OCI-LY7 (cell line): Measurements from ENCODE around the gene CDNF. TPM values are rescaled to one million over a fixed set of nuclear protein-coding genes. Genes with fewer than 3 reads are reported as not detected.
"Not testable (repeated sequence)": the region's sequence is repeated elsewhere in the genome, so short reads cannot be mapped to it uniquely, and the experiment has no call there.

Source experiments
- BruUV-seq: library from RNA; stranded (reverse); fragments of 400-500 nt; replicated peaks from 2 replicates; lab custom pipeline; 2021; lab: Mats Ljungman, UMichigan
- CTCF ChIA-PET: fragments of 300-600 bp; sonication (Branson Sonifier 250); formaldehyde crosslinking; loops from one replicate; lab custom pipeline; 2022; ENCODE audit warnings: antibody characterized with exemption; ENCODE audit not compliant: unreplicated experiment; lab: Charles Lee
- POLR2A ChIA-PET: fragments of 300-600 bp; sonication (Branson Sonifier 250); formaldehyde crosslinking; loops from one replicate; lab custom pipeline; 2022; ENCODE audit warnings: antibody characterized with exemption; lab: Charles Lee
- DNase-seq: peaks from one replicate; pipeline ENCODE4 v3.0.0-alpha.2; 2015; ENCODE audit warnings: low spot score
- H2AFZ ChIP-seq: fragments of 200-600 bp; sonication (generic), shearing (Covaris generic); 2 replicates; pipeline ENCODE4 v1.6.1; 2014; ENCODE audit warnings: mild to moderate bottlenecking, antibody characterized with exemption, low read length, moderate library complexity
- H3K27ac ChIP-seq: fragments of 200-600 bp; sonication (generic); 2 replicates; pipeline ENCODE4 v1.5.1; 2014; ENCODE audit warnings: mixed run types, low read depth, mild to moderate bottlenecking, moderate library complexity, low read length, inconsistent platforms; ENCODE audit not compliant: poor library complexity, severe bottlenecking
- H3K36me3 ChIP-seq: fragments of 200-600 bp; sonication (generic); 2 replicates; pipeline ENCODE4 v1.6.1; 2014; ENCODE audit warnings: mild to moderate bottlenecking, antibody characterized with exemption, low read length, moderate library complexity, mixed read lengths; ENCODE audit not compliant: insufficient read depth
- H3K4me1 ChIP-seq: fragments of 200-600 bp; sonication (generic); 2 replicates; pipeline ENCODE4 v1.5.1; 2014; ENCODE audit warnings: mild to moderate bottlenecking, low read length; ENCODE audit not compliant: insufficient read depth, poor library complexity, severe bottlenecking
- H3K4me2 ChIP-seq: fragments of 200-600 bp; sonication (generic); 2 replicates; pipeline ENCODE4 v1.6.1; 2014; ENCODE audit warnings: mild to moderate bottlenecking, low read length
- H3K4me3 ChIP-seq: fragments of 200-600 bp; sonication (generic); 2 replicates; pipeline ENCODE4 v1.5.1; 2014; ENCODE audit warnings: mild to moderate bottlenecking, low read depth, low read length; ENCODE audit not compliant: poor library complexity, severe bottlenecking
- H3K79me2 ChIP-seq: fragments of 200-600 bp; sonication (generic); 2 replicates; pipeline ENCODE4 v1.6.1; 2016; ENCODE audit warnings: low read depth, mild to moderate bottlenecking, low read length, moderate library complexity, mixed read lengths; ENCODE audit not compliant: insufficient read depth
- H3K9me2 ChIP-seq: fragments of 200-600 bp; sonication (generic); 2 replicates; pipeline ENCODE4 v1.6.1; 2016; ENCODE audit warnings: mild to moderate bottlenecking, low read length, mixed read lengths; ENCODE audit not compliant: insufficient read depth
- H3K9me3 ChIP-seq: fragments of 200-600 bp; sonication (generic); 2 replicates; pipeline ENCODE4 v1.6.1; 2014; ENCODE audit warnings: mild to moderate bottlenecking, mixed run types, low read length, mixed read lengths
- H4K20me1 ChIP-seq: fragments of 200-600 bp; sonication (generic); 2 replicates; pipeline ENCODE4 v1.6.1; 2014; ENCODE audit warnings: mild to moderate bottlenecking, antibody characterized with exemption, low read length, moderate library complexity, mixed read lengths; ENCODE audit not compliant: insufficient read depth
- EZH2phosphoT487 ChIP-seq: fragments of 200-600 bp; sonication (generic); IDR thresholded peaks from 2 replicates; pipeline ENCODE4 v1.6.1; 2018; ENCODE audit warnings: low read depth, borderline replicate concordance, mild to moderate bottlenecking, mixed run types, antibody characterized with exemption, low read length, moderate library complexity, mixed read lengths
- intact Hi-C: fragments of 100-400 bp; cut with micrococcal nuclease; formaldehyde crosslinking; loops from one replicate; pipeline ENCODE4 v1.10.0; 2022; ENCODE audit not compliant: unreplicated experiment
- total RNA-seq, 2 experiments: library from RNA; depleted of rRNA in 1 of 2; stranded (reverse); fragments of >200 nt in 1 of 2; shearing (Covaris generic) in 1 of 2; gene quantifications; 2 replicates each; pipeline ENCODE4 v1.2.3, GENCODE V29; 2014 to 2022
- TF ChIP-seq, protein P1 (sequence below): fragments of 200-600 bp; sonication (generic); conservative IDR thresholded peaks from 2 replicates; pipeline ENCODE4 v1.5.1; 2014; ENCODE audit warnings: mild to moderate bottlenecking, antibody characterized with exemption, low read length, moderate library complexity, mixed read lengths

Gene CDNF
- total RNA-seq, 2 experiments from 2014 or later = 3.2 to 3.7 TPM

GRCh38 chr10:14820010-14820774, 17.6 kb downstream of the CDNF start:
- ChIA-PET CTCF (no interaction called here), POLR2A (interaction anchor here (0.6 to 1.9 kb wide), 5 partner anchors 17 to 312 kb away, joined by 3 to 6 read pairs (median 4); partner anchors contain the start of genes CDNF, HSPA14 and MSANTD7)
- Histone ChIP-seq H3K9me2 (no peaks in the 10 kb centered on the region), H3K27ac (no peak overlapping the region), H3K9me3 (no peaks in the 10 kb centered on the region), H3K4me2 (0 out of 2 replicates have a peak overlapping the region, but pooled peaks have one; percentile 6), H3K4me3 (no peak overlapping the region), H2AFZ (peak overlapping the region; percentile 75; the same call in 1 of the 2 replicates), H3K4me1 (peaks cover 24% of the 10 kb centered on the region), H3K79me2 (no peaks in the 10 kb centered on the region), H4K20me1 (no peaks in the 10 kb centered on the region), H3K36me3 (no peaks in the 10 kb centered on the region)
- no TSS peak for BruUV-seq
- DNase-seq = no peak
- TF ChIP-seq, protein P1, sequence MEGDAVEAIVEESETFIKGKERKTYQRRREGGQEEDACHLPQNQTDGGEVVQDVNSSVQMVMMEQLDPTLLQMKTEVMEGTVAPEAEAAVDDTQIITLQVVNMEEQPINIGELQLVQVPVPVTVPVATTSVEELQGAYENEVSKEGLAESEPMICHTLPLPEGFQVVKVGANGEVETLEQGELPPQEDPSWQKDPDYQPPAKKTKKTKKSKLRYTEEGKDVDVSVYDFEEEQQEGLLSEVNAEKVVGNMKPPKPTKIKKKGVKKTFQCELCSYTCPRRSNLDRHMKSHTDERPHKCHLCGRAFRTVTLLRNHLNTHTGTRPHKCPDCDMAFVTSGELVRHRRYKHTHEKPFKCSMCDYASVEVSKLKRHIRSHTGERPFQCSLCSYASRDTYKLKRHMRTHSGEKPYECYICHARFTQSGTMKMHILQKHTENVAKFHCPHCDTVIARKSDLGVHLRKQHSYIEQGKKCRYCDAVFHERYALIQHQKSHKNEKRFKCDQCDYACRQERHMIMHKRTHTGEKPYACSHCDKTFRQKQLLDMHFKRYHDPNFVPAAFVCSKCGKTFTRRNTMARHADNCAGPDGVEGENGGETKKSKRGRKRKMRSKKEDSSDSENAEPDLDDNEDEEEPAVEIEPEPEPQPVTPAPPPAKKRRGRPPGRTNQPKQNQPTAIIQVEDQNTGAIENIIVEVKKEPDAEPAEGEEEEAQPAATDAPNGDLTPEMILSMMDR = no peak
- no peak for TF ChIP-seq EZH2phosphoT487
- intact Hi-C loops = no loop called here

- intact Hi-C loops = not testable (repeated sequence)
Observed at GRCh38 chr10:14816717-14817116, 21.1 kb downstream of the CDNF start.

GRCh38 chr10:14815681-14816080, 22.2 kb downstream of the CDNF start:
- POLR2A ChIA-PET = interaction anchor here (0.7 to 1.8 kb wide), 6 partner anchors 11 to 208 kb away, joined by 3 to 9 read pairs (median 3); no protein-coding TSS in a partner anchor
- DNase-seq = no peak
- H3K4me1 ChIP-seq = peaks cover 17% of the 10 kb centered on the region
- H4K20me1 ChIP-seq = no peaks in the 10 kb centered on the region
- H3K9me3 ChIP-seq = no peaks in the 10 kb centered on the region
- no peaks in the 10 kb centered on the region for H3K79me2 ChIP-seq
- CTCF ChIA-PET = no interaction called here
- H2AFZ ChIP-seq = no peak overlapping the region
- H3K9me2 ChIP-seq = no peaks in the 10 kb centered on the region
- no TSS peak for BruUV-seq
- H3K27ac ChIP-seq = no peak overlapping the region
- no peak overlapping the region for H3K4me2 ChIP-seq
- intact Hi-C loops = no loop called here
- no peak for TF ChIP-seq EZH2phosphoT487
- TF ChIP-seq, protein P1 = no peak
- H3K36me3 ChIP-seq = no peaks in the 10 kb centered on the region
- H3K4me3 ChIP-seq = no peak overlapping the region

More at GRCh38 chr10:14816717-14817116, 21.1 kb downstream of the CDNF start:
- H3K4me2 ChIP-seq, H2AFZ ChIP-seq, BruUV-seq, CTCF ChIA-PET, H4K20me1 ChIP-seq, DNase-seq, H3K79me2 ChIP-seq, H3K9me3 ChIP-seq, H3K36me3 ChIP-seq, H3K9me2 ChIP-seq, H3K4me3 ChIP-seq, H3K27ac ChIP-seq: not testable (repeated sequence)
- peaks cover 13% of the 10 kb centered on the region for H3K4me1 ChIP-seq
- POLR2A ChIA-PET = interaction anchor here (0.7 to 1.2 kb wide), 4 partner anchors 15 to 1654 kb away, joined by 4 to 6 read pairs (median 4); no protein-coding TSS in a partner anchor
